ENCODE measurements around the gene DUSP19. TPM values are rescaled to one million over a fixed set of nuclear protein-coding genes. Genes with fewer than 3 reads are reported as not detected.

The DUSP19 gene
- total and polyA plus RNA-seq, 2 of the 13 experiments (the other 11 are each of a cell fraction or from before 2014, with no cell fraction given), result 1.3 to 1.9 TPM

GRCh38 chr2:183112577-183112976, 34.0 kb downstream of the DUSP19 start (continued):
- TF ChIP-seq CTCF (CRISPR knock-in tag; IDR thresholded peaks at IDR 0.05) (no peak), CSRNP2 (CRISPR knock-in tag; conservative IDR thresholded peaks at IDR 0.05; ENCODE audit: low read depth) (no peak), CC2D1A (CRISPR knock-in tag; IDR thresholded peaks at IDR 0.05) (no peak)

- Histone ChIP-seq H3K9ac (ENCODE audit: insufficient read depth, low read depth, low read length) (no peak overlapping the region), H3K9me3 (ENCODE audit: low read length) (no peaks in the 10 kb centered on the region), H2AFZ (ENCODE audit: low read length) (no peak overlapping the region), H3K36me3 (replicated peaks in 1 of 2; ENCODE audit: control insufficient read depth in 1 of 2, insufficient read depth in 2 of 2, low read length in 2 of 2) (no peaks in the 10 kb centered on the region), H3K27me3 (ENCODE audit: control insufficient read depth in 1 of 2, insufficient read depth in 2 of 2, low read length in 2 of 2) (peaks cover 0 to 4% of the 10 kb centered on the region in 2 experiments; a peak in 1 of 5 replicates), H3K79me2 (ENCODE audit: insufficient read depth, low read length) (no peaks in the 10 kb centered on the region), H3K4me1 (ENCODE audit: insufficient read depth, low read length) (no peaks in the 10 kb centered on the region), H4K20me1 (ENCODE audit: insufficient read depth, low read length) (no peaks in the 10 kb centered on the region), H3K27ac (ENCODE audit: extremely low read length, insufficient read depth, low read length) (no peak overlapping the region), H3K4me2 (ENCODE audit: low read depth, low read length) (no peak overlapping the region), H3K4me3 (replicated peaks in 1 of 3; ENCODE audit: insufficient read depth in 1 of 3, low read depth in 2 of 3, low read length in 3 of 3) (no peak overlapping the region)
- intact Hi-C loops (cut with micrococcal nuclease; ENCODE audit: unreplicated experiment) (no loop called here), in situ Hi-C loops (cut with HindIII; ENCODE audit: extremely low pct_ligation_motif_present, low pct_unique_long_range_greater_than_20kb) (no loop called here)
- no TSS peak for BruUV-seq (replicated peaks)
- POLR2A ChIA-PET, result no interaction called here
- no peak for DNase-seq (ENCODE audit: low spot score)
- FAIRE-seq, result no peak
- ATAC-seq, result no peak; the same call in 2 of the 3 replicates
- CTCF ChIA-PET (ENCODE audit: low intra/inter-chr PET ratio, low total read pairs), result no interaction called here
- 2% methylated on average over 2 of the region's 2 CpGs for WGBS (ENCODE audit: low lambda C conversion rate)
- TF ChIP-seq EP300 (IDR thresholded peaks at IDR 0.05; ENCODE audit: low read depth in 2 of 2, low read length in 2 of 2) (no peak), EP300 (CRISPR knock-in tag; IDR thresholded peaks at IDR 0.05; ENCODE audit: borderline replicate concordance) (no peak), ZNF776 (CRISPR knock-in tag; IDR thresholded peaks at IDR 0.05) (no peak), ZNF143 (CRISPR knock-in tag; IDR thresholded peaks at IDR 0.05) (no peak), ZNF562 (CRISPR knock-in tag; IDR thresholded peaks at IDR 0.05; ENCODE audit: borderline replicate concordance) (no peak), ZNF550 (CRISPR knock-in tag; IDR thresholded peaks at IDR 0.05; ENCODE audit: borderline replicate concordance) (no peak), HHEX (CRISPR knock-in tag; IDR thresholded peaks at IDR 0.05) (no peak), ZNF101 (CRISPR knock-in tag; IDR thresholded peaks at IDR 0.05; ENCODE audit: borderline replicate concordance, low read depth) (no peak), ZNF24 (IDR thresholded peaks at IDR 0.05) (no peak), ZBTB8A (CRISPR knock-in tag; IDR thresholded peaks at IDR 0.05; ENCODE audit: borderline replicate concordance, low read depth) (no peak), ZNF713 (CRISPR knock-in tag; IDR thresholded peaks at IDR 0.05) (no peak)
- TF ChIP-seq, protein P1, sequence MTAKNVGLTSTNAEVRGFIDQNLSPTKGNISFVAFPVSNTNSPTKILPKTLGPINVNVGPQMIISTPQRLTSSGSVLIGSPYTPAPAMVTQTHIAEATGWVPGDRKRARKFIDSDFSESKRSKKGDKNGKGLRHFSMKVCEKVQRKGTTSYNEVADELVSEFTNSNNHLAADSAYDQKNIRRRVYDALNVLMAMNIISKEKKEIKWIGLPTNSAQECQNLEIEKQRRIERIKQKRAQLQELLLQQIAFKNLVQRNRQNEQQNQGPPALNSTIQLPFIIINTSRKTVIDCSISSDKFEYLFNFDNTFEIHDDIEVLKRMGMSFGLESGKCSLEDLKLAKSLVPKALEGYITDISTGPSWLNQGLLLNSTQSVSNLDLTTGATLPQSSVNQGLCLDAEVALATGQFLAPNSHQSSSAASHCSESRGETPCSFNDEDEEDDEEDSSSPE (CRISPR knock-in tag; IDR thresholded peaks at IDR 0.05), result no peak
- TF ChIP-seq, protein P2, sequence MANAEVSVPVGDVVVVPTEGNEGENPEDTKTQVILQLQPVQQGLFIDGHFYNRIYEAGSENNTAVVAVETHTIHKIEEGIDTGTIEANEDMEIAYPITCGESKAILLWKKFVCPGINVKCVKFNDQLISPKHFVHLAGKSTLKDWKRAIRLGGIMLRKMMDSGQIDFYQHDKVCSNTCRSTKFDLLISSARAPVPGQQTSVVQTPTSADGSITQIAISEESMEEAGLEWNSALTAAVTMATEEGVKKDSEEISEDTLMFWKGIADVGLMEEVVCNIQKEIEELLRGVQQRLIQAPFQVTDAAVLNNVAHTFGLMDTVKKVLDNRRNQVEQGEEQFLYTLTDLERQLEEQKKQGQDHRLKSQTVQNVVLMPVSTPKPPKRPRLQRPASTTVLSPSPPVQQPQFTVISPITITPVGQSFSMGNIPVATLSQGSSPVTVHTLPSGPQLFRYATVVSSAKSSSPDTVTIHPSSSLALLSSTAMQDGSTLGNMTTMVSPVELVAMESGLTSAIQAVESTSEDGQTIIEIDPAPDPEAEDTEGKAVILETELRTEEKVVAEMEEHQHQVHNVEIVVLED (CRISPR knock-in tag; IDR thresholded peaks at IDR 0.05; ENCODE audit: borderline replicate concordance), result no peak
Measured at GRCh38 chr2:183113630-183114029, 35.1 kb downstream of the DUSP19 start.
